ENCODE data around the gene RSF1.

The RSF1 gene

GRCh38 chr11:77630157-77630710 lies 190.3 kb downstream of the RSF1 start:
- no peak for DNase-seq (ENCODE audit: low spot score)
- Mint-ChIP-seq H3K27me3 (ENCODE audit: low read depth) (no peaks in the 10 kb centered on the region), H3K27ac (no peak overlapping the region), H3K9me3 (no peaks in the 10 kb centered on the region), H3K4me3 (no peak overlapping the region), H3K4me1 (ENCODE audit: low read depth) (peaks cover 21% of the 10 kb centered on the region), H3K36me3 (ENCODE audit: low read depth) (peaks cover 21% of the 10 kb centered on the region)

GRCh38 chr11:77619576-77620198 lies 200.8 kb downstream of the RSF1 start:
- Mint-ChIP-seq H3K27ac (no peak overlapping the region), H3K27me3 (ENCODE audit: low read depth) (no peaks in the 10 kb centered on the region), H3K4me3 (no peak overlapping the region), H3K36me3 (ENCODE audit: low read depth) (peaks cover 45% of the 10 kb centered on the region), H3K9me3 (no peaks in the 10 kb centered on the region), H3K4me1 (ENCODE audit: low read depth) (no peaks in the 10 kb centered on the region)
- no peak for DNase-seq (ENCODE audit: low spot score)

- DNase-seq (ENCODE audit: low spot score) = no peak
- Mint-ChIP-seq H3K4me3 (no peak overlapping the region), H3K9me3 (no peaks in the 10 kb centered on the region), H3K36me3 (ENCODE audit: low read depth) (peaks cover 40% of the 10 kb centered on the region), H3K27ac (no peak overlapping the region), H3K27me3 (ENCODE audit: low read depth) (no peaks in the 10 kb centered on the region), H3K4me1 (ENCODE audit: low read depth) (no peaks in the 10 kb centered on the region)
Measured at GRCh38 chr11:77617892-77618291, 202.6 kb downstream of the RSF1 start.

- Mint-ChIP-seq H3K4me3 (no peak overlapping the region), H3K4me1 (ENCODE audit: low read depth) (no peaks in the 10 kb centered on the region), H3K9me3 (no peaks in the 10 kb centered on the region), H3K36me3 (ENCODE audit: low read depth) (peaks cover 22% of the 10 kb centered on the region), H3K27me3 (ENCODE audit: low read depth) (no peaks in the 10 kb centered on the region), H3K27ac (no peak overlapping the region)
- no peak for DNase-seq (ENCODE audit: low spot score)
Measured at GRCh38 chr11:77611921-77612320, 208.6 kb downstream of the RSF1 start.

Data from T-helper 2 cell treated with Interferon-gamma antibody and Interleukin-4, amounts not matched to agents 5 μg/mL and 100 μg/mL, for 36 hours (primary cell).